GM23338 (cell line): Measurements from ENCODE around the gene ADAT1. TPM values are rescaled to one million over a fixed set of nuclear protein-coding genes. Genes with fewer than 3 reads are reported as not detected.

Experiments
- ATAC-seq: fragments of 200-7000 bp; cut with Tn5 transposase; 3 replicates; pipeline ENCODE4 v1.9.1; 2020
- DNase-seq: peaks from one replicate; pipeline ENCODE4 v3.0.0-alpha.2; 2015; ENCODE audit warnings: low spot score
- H2AFZ ChIP-seq: fragments of 200-600 bp; sonication (generic); 2 replicates; pipeline ENCODE4 v1.8.0; 2016; ENCODE audit warnings: antibody characterized with exemption, mild to moderate bottlenecking, moderate library complexity
- H3F3A ChIP-seq: fragments of 200-600 bp; sonication (generic); replicated peaks from 2 replicates; pipeline ENCODE4 v1.8.0; 2017; ENCODE audit warnings: antibody characterized with exemption, mixed run types, low read depth
- H3K27ac ChIP-seq: fragments of 200-600 bp; sonication (generic); 2 replicates; pipeline ENCODE4 v1.6.1; 2016; ENCODE audit warnings: low read depth
- H3K27me3 ChIP-seq: fragments of 200-600 bp; sonication (generic); 2 replicates; pipeline ENCODE4 v1.8.0; 2016; ENCODE audit warnings: mild to moderate bottlenecking, mixed run types, moderate library complexity; ENCODE audit not compliant: insufficient read depth
- H3K36me3 ChIP-seq: fragments of 200-600 bp; sonication (generic); 2 replicates; pipeline ENCODE4 v1.8.0; 2016; ENCODE audit warnings: mild to moderate bottlenecking; ENCODE audit not compliant: insufficient read depth
- H3K4me1 ChIP-seq: fragments of 200-600 bp; sonication (generic); 2 replicates; pipeline ENCODE4 v1.8.0; 2016; ENCODE audit warnings: mild to moderate bottlenecking, moderate library complexity; ENCODE audit not compliant: insufficient read depth
- H3K4me2 ChIP-seq: fragments of 200-600 bp; sonication (generic); 2 replicates; pipeline ENCODE4 v1.7.1; 2017; ENCODE audit warnings: mixed run types
- H3K4me3 ChIP-seq: fragments of 200-600 bp; sonication (generic); 2 replicates; pipeline ENCODE4 v1.6.1; 2016; ENCODE audit warnings: mixed run types
- H3K79me2 ChIP-seq: fragments of 200-600 bp; sonication (generic); replicated peaks from 2 replicates; pipeline ENCODE4 v1.8.0; 2017; ENCODE audit warnings: mild to moderate bottlenecking; ENCODE audit not compliant: insufficient read depth
- H3K9me2 ChIP-seq: fragments of 200-600 bp; sonication (generic); 2 replicates; pipeline ENCODE4 v1.8.0; 2017; ENCODE audit not compliant: insufficient read depth
- H4K20me1 ChIP-seq: fragments of 200-600 bp; sonication (generic); replicated peaks from 2 replicates; pipeline ENCODE4 v1.8.0; 2017; ENCODE audit warnings: mild to moderate bottlenecking; ENCODE audit not compliant: insufficient read depth
- H3K27ac Mint-ChIP-seq: 2 replicates; pipeline ENCODE4 v1.8.0; 2020; ENCODE audit warnings: inconsistent platforms, mild to moderate bottlenecking, moderate library complexity, mixed read lengths
- H3K27me3 Mint-ChIP-seq: 3 replicates; pipeline ENCODE4 v1.8.0; 2022; ENCODE audit warnings: low read depth, mild to moderate bottlenecking, moderate library complexity, mixed read lengths, inconsistent platforms; ENCODE audit not compliant: insufficient read depth, poor library complexity
- H3K36me3 Mint-ChIP-seq: 3 replicates; pipeline ENCODE4 v1.8.0; 2021; ENCODE audit warnings: low read depth, mild to moderate bottlenecking, inconsistent platforms, moderate library complexity, mixed read lengths
- H3K4me1 Mint-ChIP-seq: 3 replicates; pipeline ENCODE4 v1.8.0; 2020; ENCODE audit warnings: mild to moderate bottlenecking, inconsistent platforms, mixed read lengths
- H3K4me3 Mint-ChIP-seq: 3 replicates; pipeline ENCODE4 v1.8.0; 2021; ENCODE audit warnings: moderate library complexity, mild to moderate bottlenecking, inconsistent platforms, mixed read lengths
- H3K9me3 Mint-ChIP-seq: 3 replicates; pipeline ENCODE4 v1.8.0; 2020; ENCODE audit warnings: moderate library complexity, mild to moderate bottlenecking, inconsistent platforms, mixed read lengths
- CREB1 ChIP-seq: fragments of 250-450 bp; sonication (Bioruptor Pico); IDR thresholded peaks from 2 replicates; pipeline ENCODE4 v1.5.0; 2020; ENCODE audit warnings: low read depth, mild to moderate bottlenecking, moderate library complexity
- CTCF ChIP-seq, 2 experiments: fragments of 200-600 bp in 1 of 2; sonication (generic) in 1 of 2; conservative IDR thresholded peaks; 2 replicates each; pipeline versions ENCODE4 v1.5.1 to v1.6.1; 2016 to 2017; ENCODE audit warnings: antibody characterized with exemption in 2 of 2, low read depth in 2 of 2, mild to moderate bottlenecking in 2 of 2, moderate library complexity in 1 of 2
- EZH2 ChIP-seq: fragments of 200-600 bp; sonication (generic); IDR thresholded peaks from one replicate; pipeline ENCODE4 v1.8.0; 2017; ENCODE audit warnings: antibody characterized with exemption, mild to moderate bottlenecking, low read depth; ENCODE audit not compliant: unreplicated experiment
- JUNB ChIP-seq: IDR thresholded peaks from one replicate; pipeline ENCODE4 v1.6.1; 2016; ENCODE audit warnings: antibody characterized with exemption; ENCODE audit not compliant: unreplicated experiment
- POLR2AphosphoS5 ChIP-seq: IDR thresholded peaks from 2 replicates; pipeline ENCODE4 v1.6.1; 2016; ENCODE audit warnings: antibody characterized with exemption, low read depth
- REST ChIP-seq: IDR thresholded peaks from one replicate; pipeline ENCODE4 v1.6.1; 2018; ENCODE audit warnings: antibody characterized with exemption; ENCODE audit not compliant: unreplicated experiment
- STAT1 ChIP-seq: IDR thresholded peaks from one replicate; pipeline ENCODE4 v1.6.1; 2016; ENCODE audit warnings: antibody characterized with exemption; ENCODE audit not compliant: unreplicated experiment
- ZNF114 ChIP-seq: fragments of 250-450 bp; sonication (Bioruptor Pico); IDR thresholded peaks from 2 replicates; pipeline ENCODE4 v1.5.0; 2020; ENCODE audit warnings: mild to moderate bottlenecking, moderate library complexity
- ZNF331 ChIP-seq: fragments of 250-450 bp; sonication (Bioruptor Pico); IDR thresholded peaks from 2 replicates; pipeline ENCODE4 v1.5.0; 2020; ENCODE audit warnings: low read depth, mild to moderate bottlenecking, moderate library complexity
- polyA plus RNA-seq: library from polyadenylated mRNA; unstranded; fragments of >200 nt; fragmentation: Nextera tagmentation; extraction: Ambion mirVana; gene quantifications from 2 replicates; pipeline ENCODE4 v1.2.1, GENCODE V29; 2016
- total RNA-seq: library from RNA; depleted of rRNA; stranded (reverse); fragments of >200 nt; shearing (Covaris generic); gene quantifications from 2 replicates; pipeline ENCODE4 v1.2.3, GENCODE V29; 2014

The ADAT1 gene
- total and polyA plus RNA-seq, 2 experiments from 2014 or later: 17.4 to 53.6 TPM

DNA sequence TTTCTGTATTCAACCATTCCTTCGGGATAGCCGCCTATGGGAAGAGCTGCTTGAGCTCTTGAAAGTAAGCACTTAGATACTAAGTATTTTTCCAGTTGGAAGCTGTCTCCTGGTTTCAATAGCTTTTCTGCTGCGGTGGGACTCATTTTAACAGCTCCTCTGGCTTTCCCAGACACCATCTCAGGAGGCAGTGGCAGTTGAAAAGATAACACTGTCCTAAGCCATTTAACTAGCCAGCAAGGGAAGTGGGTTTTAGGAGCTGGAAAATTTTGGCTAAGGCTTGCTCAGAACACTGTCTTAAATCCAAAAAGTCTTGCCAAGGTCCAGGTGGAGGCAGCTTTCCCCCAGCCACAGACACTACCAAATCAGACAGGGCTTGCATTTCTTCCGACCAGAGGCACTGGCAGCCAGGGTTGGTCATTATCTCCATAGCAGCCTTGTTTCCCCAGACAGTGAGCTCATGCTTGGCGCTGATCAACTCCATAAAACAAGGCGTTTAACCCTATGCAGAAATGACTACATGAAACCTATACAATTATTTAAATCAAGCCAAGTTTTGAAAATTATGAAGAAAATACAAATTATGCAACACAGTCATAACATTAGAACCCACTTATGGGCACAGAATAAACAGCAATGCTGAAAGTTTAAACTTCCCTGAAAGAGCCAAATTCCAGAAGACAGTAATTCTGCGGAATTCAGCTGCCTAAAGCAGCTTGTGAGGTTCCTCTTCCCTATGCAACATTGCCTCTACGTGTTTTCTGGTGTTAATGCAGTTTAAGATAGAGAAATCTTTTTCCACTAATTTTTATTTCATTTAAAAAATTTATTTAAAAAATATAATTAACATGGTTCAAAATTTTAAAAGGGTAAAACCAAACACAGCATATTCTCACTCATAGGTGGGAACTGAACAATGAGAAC lies 31.9 kb downstream of the ADAT1 start:
- Mint-ChIP-seq H3K4me1 (peaks cover 52% of the 10 kb centered on the region), H3K27ac (peak overlapping the region; percentile 92), H3K4me3 (no peak overlapping the region), H3K36me3 (peaks cover 6% of the 10 kb centered on the region; the same call in 1 of the 3 replicates), H3K9me3 (no peaks in the 10 kb centered on the region), H3K27me3 (peaks cover 7% of the 10 kb centered on the region)
- H3K79me2 ChIP-seq: no peaks in the 10 kb centered on the region
- H2AFZ ChIP-seq: no peak overlapping the region
- no peaks in the 10 kb centered on the region for H3K36me3 ChIP-seq
- no peak overlapping the region for H3K4me3 ChIP-seq
- ATAC-seq (no peak), DNase-seq (peak; percentile 45)
- peaks cover 33% of the 10 kb centered on the region for H3K4me1 ChIP-seq
- no peaks in the 10 kb centered on the region for H4K20me1 ChIP-seq
- H3F3A ChIP-seq: no peaks in the 10 kb centered on the region
- H3K27me3 ChIP-seq: no peaks in the 10 kb centered on the region
- H3K4me2 ChIP-seq: 0 out of 2 replicates have a peak overlapping the region, but pooled peaks have one; percentile 17
- peak overlapping the region; percentile 71 for H3K27ac ChIP-seq
- no peaks in the 10 kb centered on the region for H3K9me2 ChIP-seq
- TF ChIP-seq CTCF (conservative IDR thresholded peaks at IDR 0.05; ENCODE audit: low read depth in 2 of 2) (peak in 1 of 2 experiments; percentile 33; a peak in 2 of 4 replicates), REST (no peak), JUNB (no peak), CREB1 (CRISPR knock-in tag) (no peak), STAT1 (no peak)

DNA sequence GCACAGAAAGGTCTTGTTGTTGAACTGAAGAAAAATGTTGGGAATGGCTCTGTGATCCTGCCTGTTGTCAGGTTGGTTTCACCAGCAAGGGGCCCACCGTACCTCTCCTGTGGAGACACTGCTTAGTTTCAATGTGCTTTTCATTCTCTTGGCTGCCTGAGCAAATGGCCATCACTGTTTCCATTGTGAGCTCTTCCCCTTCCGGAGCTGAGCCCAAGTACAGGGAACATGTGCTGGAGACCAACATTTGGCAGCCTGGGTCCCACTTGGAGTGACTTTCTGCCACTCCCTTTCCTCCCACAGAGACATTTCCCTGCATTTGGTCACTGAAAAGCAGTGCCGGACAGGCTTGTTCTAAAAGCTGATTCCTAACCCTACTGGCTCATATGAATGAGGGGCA lies 33.8 kb downstream of the ADAT1 start:
- Histone ChIP-seq H3K36me3 (no peaks in the 10 kb centered on the region), H4K20me1 (no peaks in the 10 kb centered on the region), H3K27me3 (no peaks in the 10 kb centered on the region), H3K4me3 (no peak overlapping the region), H2AFZ (no peak overlapping the region), H3K79me2 (no peaks in the 10 kb centered on the region), H3K4me2 (no peak overlapping the region), H3K4me1 (peaks cover 22% of the 10 kb centered on the region), H3K9me2 (no peaks in the 10 kb centered on the region), H3K27ac (no peak overlapping the region; the same call in 1 of the 2 replicates), H3F3A (no peaks in the 10 kb centered on the region)
- Mint-ChIP-seq H3K36me3 (peaks cover 2% of the 10 kb centered on the region; the same call in 1 of the 3 replicates), H3K27me3 (peaks cover 8% of the 10 kb centered on the region), H3K4me1 (peaks cover 42% of the 10 kb centered on the region), H3K9me3 (no peaks in the 10 kb centered on the region), H3K27ac (peak overlapping the region; percentile 38), H3K4me3 (no peak overlapping the region)
- ATAC-seq: no peak; the same call in 2 of the 3 replicates
- TF ChIP-seq REST: no peak
- TF ChIP-seq CREB1 (CRISPR knock-in tag): no peak
- TF ChIP-seq EZH2: no peak
- TF ChIP-seq POLR2AphosphoS5: no peak
- TF ChIP-seq ZNF331: no peak
- TF ChIP-seq ZNF114 (CRISPR knock-in tag): no peak
- DNase-seq: no peak
